ENCODE results near the gene GALNT11.

- no peak for TF ChIP-seq EZH2 (IDR thresholded peaks at IDR 0.05; ENCODE audit: insufficient read depth, poor library complexity, severe bottlenecking)
- TF ChIP-seq EZH2phosphoT487 (IDR thresholded peaks at IDR 0.05; ENCODE audit: insufficient read depth, low read depth): no peak
Measured at GRCh38 chr7:152132812-152133211, 107.3 kb downstream of the GALNT11 start.
